Glutamatergic neuron (in vitro differentiated cells): ENCODE data around the gene BORCS5. TPM values are rescaled to one million over a fixed set of nuclear protein-coding genes. Genes with fewer than 3 reads are reported as not detected.

Experiments used
- DNase-seq: peaks from one replicate; pipeline ENCODE4 v3.0.0; 2022
- H3K27ac Mint-ChIP-seq: one replicate; pipeline ENCODE4 v1.8.0; 2020; ENCODE audit warnings: mild to moderate bottlenecking, mixed read lengths, inconsistent platforms; ENCODE audit not compliant: unreplicated experiment
- H3K27me3 Mint-ChIP-seq: one replicate; pipeline ENCODE4 v1.8.0; 2020; ENCODE audit warnings: mild to moderate bottlenecking, moderate library complexity, mixed read lengths, inconsistent platforms; ENCODE audit not compliant: unreplicated experiment
- H3K36me3 Mint-ChIP-seq: one replicate; pipeline ENCODE4 v1.8.0; 2020; ENCODE audit warnings: mild to moderate bottlenecking, mixed read lengths, inconsistent platforms; ENCODE audit not compliant: unreplicated experiment
- H3K4me1 Mint-ChIP-seq: one replicate; pipeline ENCODE4 v1.8.0; 2020; ENCODE audit warnings: mild to moderate bottlenecking, low read depth, mixed read lengths, inconsistent platforms; ENCODE audit not compliant: unreplicated experiment
- H3K4me3 Mint-ChIP-seq: one replicate; pipeline ENCODE4 v1.8.0; 2020; ENCODE audit warnings: mild to moderate bottlenecking, mixed read lengths, inconsistent platforms; ENCODE audit not compliant: unreplicated experiment
- H3K9me3 Mint-ChIP-seq: one replicate; pipeline ENCODE4 v1.8.0; 2020; ENCODE audit warnings: mild to moderate bottlenecking, moderate library complexity, mixed read lengths, inconsistent platforms; ENCODE audit not compliant: unreplicated experiment
- CTCF ChIP-seq: fragments of 200-600 bp; sonication (generic); IDR thresholded peaks from one replicate; pipeline ENCODE4 v1.5.0; 2021; ENCODE audit not compliant: partially characterized antibody, unreplicated experiment
- total RNA-seq: library from RNA; stranded (reverse); fragmentation: NEBNext Ultra II Directional; extraction: Animal tissue kit (Norgen Biotek cat#: 25700); gene quantifications from one replicate; pipeline ENCODE4 v1.2.1, GENCODE V29; 2021; ENCODE audit not compliant: unreplicated experiment

BORCS5 gene
- total RNA-seq, 1 donor from 2014 or later, result 30.2 TPM

GRCh38 chr12:12333407-12334366, 23.2 kb upstream of the BORCS5 start:
- no peak overlapping the region for H3K27ac Mint-ChIP-seq
- DNase-seq, result no peak

GRCh38 chr12:12334367-12335040, 22.4 kb upstream of the BORCS5 start:
- no peak overlapping the region for H3K27ac Mint-ChIP-seq
- peak; percentile 71 for DNase-seq
- peak; percentile 91 for TF ChIP-seq CTCF
- no peaks in the 10 kb centered on the region for H3K9me3 Mint-ChIP-seq
- no peaks in the 10 kb centered on the region for H3K36me3 Mint-ChIP-seq
- H3K27me3 Mint-ChIP-seq, result peaks cover 2% of the 10 kb centered on the region
- no peaks in the 10 kb centered on the region for H3K4me1 Mint-ChIP-seq
- no peak overlapping the region for H3K4me3 Mint-ChIP-seq

More at GRCh38 chr12:12333407-12334366, 23.2 kb upstream of the BORCS5 start:
- peaks cover 2% of the 10 kb centered on the region for H3K27me3 Mint-ChIP-seq
- no peaks in the 10 kb centered on the region for H3K36me3 Mint-ChIP-seq
- no peaks in the 10 kb centered on the region for H3K4me1 Mint-ChIP-seq
- H3K4me3 Mint-ChIP-seq, result no peak overlapping the region
- H3K9me3 Mint-ChIP-seq, result no peaks in the 10 kb centered on the region
- no peak for TF ChIP-seq CTCF

- no peak for DNase-seq
- Mint-ChIP-seq H3K27me3 (peaks cover 4% of the 10 kb centered on the region), H3K9me3 (no peaks in the 10 kb centered on the region), H3K27ac (no peak overlapping the region), H3K4me3 (no peak overlapping the region), H3K4me1 (no peaks in the 10 kb centered on the region), H3K36me3 (no peaks in the 10 kb centered on the region)
- no peak for TF ChIP-seq CTCF
Measured at GRCh38 chr12:12336049-12336411, 20.8 kb upstream of the BORCS5 start.

GRCh38 chr12:12336511-12336910, 20.4 kb upstream of the BORCS5 start:
- H3K27me3 Mint-ChIP-seq, result peaks cover 5% of the 10 kb centered on the region
- no peak for TF ChIP-seq CTCF
- H3K9me3 Mint-ChIP-seq, result no peaks in the 10 kb centered on the region
- H3K4me1 Mint-ChIP-seq, result no peaks in the 10 kb centered on the region
- no peak for DNase-seq
- no peak overlapping the region for H3K4me3 Mint-ChIP-seq
- H3K27ac Mint-ChIP-seq, result no peak overlapping the region
- no peaks in the 10 kb centered on the region for H3K36me3 Mint-ChIP-seq
